GM21529 (cell line): Measurements from ENCODE around the gene RAB24.

Experiments
- ATAC-seq: cut with Tn5 transposase; IDR thresholded peaks from one replicate; pipeline ENCODE4 v1.9.1; 2021; ENCODE audit not compliant: unreplicated experiment

The RAB24 gene

DNA sequence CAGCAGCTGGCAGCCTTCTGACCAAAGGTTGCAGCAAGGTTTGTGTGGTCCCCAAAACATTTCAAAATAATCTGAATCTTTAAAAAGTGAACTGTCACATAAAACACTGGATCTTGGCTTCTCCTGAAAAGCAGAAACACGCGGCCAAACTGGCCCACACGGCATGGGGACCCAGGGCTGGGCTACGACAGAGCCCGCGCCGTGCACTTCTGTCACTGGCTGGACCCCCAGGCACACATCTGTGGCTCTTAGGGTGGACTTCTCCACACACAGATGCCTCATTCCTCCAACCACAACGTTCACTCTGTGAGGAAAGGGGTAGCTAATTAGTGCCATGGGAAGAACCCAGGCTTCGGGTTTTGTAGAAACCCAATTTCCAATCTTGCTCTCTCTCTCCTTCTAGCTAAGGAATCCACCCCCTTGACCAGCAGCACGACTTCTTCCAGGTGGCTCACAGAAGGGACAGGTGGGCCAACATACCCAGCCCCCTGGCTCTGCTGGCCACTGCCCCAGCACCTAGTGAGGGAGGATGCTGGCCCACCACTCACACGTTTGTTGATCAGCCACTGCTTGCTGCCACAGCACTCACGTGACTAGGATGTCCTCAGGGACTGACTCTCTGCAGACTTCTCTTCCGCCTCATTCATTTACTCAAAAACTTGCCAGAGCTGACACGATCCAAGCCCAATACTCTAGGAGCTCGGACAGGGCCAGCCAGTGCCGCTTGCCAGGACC is 30.1 kb upstream of the RAB24 start:
- no peak for ATAC-seq

DNA sequence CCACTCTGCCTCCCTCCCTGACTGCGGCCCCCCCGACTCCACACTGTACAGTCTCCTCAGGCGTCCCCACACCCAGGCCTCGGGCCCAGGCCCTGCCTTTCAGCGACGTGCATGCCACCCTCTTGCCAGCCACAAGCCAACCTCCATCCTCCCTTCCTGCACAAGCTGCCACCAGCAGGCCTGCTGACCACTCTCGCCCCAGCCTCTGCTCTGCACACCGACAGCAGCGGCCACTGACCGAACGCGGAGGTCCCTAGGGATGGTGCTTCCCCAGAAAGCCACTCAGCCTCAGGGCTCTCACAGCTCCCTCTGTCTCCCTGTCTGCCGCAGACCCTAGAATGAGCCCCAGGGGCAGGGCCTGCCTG is 29.4 kb upstream of the RAB24 start:
- no peak for ATAC-seq

DNA sequence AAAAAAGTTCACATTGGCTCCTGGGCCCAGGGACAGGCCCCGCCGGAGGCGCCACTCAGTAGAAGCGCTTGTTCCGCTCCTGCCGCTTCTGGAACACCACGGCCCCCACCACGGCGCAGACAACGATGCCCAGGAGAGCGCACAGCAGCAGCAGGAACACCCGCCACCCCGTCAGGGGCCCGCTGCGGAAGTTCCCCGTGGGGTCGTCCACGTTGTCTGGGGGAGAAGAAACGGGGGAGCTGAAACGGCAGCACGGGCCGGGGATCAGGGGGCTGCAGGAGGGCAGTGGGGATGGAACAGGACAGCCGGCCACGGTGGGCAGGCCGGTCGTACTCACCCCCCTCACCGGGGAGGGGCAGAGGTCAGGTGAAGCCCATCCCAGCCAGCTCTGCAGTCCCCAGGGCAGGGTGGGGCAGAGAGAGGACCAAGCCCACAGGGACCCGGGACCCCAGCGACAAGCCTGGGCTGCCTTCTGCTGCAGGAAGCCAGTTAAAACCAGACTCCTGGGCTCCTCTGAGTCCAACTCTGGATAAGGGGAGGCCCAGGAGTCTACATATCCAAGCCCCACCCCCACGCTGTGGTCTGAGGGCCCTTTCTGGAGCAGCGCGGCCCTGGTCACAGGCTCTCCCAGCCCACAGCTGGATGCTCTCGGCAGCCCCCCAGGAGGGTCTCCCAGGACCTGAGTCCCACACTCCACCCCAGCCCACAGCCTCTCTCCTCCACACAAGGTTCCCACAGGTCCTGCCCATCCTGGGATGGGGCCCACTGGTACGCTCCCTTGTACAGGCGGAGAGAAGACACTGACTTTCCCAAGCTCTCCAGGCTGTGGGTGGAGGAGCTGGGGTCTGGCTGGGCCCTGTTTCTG is 28.7 kb upstream of the RAB24 start:
- no peak for ATAC-seq

- no peak for ATAC-seq
These were observed 27.7 kb upstream of the RAB24 start for GRCh38 chr5:177330991-177331842.

DNA sequence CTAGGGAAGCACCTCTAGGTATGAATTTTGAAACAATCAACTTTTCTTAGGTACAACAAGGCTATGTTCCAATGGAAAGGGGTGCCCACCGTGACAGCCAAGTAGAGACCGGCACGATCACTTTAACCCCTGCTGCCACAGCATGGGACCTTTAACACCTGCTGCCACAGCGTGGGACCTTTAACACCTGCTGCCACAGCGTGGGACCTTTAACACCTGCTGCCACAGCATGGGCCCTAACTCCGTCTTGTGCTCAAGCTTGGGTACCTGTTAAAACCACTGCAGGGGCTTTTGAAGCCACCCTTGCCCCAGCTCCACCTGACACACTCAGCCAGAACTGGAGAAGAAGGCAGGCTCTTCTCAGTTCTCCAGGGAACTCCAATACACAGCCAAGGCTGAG is 26.4 kb upstream of the RAB24 start:
- no peak for ATAC-seq

- ATAC-seq: no peak
These were observed 25.2 kb upstream of the RAB24 start for GRCh38 chr5:177328545-177329231.

- ATAC-seq: no peak
These were observed 24.3 kb upstream of the RAB24 start for GRCh38 chr5:177327539-177328522.

DNA sequence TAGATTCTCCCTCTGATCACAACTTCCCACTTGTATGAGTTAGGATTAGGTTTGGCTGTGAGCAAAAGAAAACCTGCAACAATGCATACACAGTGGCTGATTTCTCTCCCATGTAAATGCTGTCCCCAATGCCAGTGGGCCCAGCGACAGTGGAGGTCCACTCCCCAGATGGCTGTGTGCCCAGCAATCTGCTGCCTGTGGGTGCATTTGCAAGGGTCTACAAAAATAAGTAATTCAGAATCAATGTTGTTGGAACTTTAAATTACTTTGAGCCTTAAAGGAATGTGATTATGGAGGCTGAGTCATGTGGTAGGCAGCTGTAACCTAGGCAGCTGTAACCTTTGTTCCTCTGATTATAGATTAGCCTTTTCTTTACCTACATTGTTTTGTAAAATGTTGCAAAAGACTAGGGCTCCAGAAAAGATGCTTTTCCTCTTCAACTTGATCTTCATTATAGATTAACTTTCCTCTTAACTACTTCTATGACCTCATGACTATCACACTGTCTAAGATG is 22.4 kb upstream of the RAB24 start:
- ATAC-seq: no peak

DNA sequence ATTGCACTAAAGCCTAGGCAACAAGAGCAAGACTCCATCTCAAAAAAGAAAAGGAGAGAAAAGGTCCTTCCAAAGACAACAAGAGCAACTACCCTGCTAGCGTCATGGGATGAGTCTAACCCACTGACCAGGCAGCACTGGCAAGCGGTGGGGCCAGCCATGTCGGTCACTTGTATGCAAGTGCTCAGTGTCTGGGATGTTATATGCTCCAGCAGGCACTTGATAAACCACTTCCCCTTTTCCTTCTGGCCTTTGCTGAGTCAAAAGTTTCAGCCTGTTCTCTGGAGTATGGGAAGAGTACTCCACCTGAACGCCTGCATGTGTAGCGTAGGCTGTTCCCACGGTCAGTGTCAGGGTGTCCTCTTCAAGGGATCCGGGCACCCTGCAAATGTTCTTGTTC is 17.4 kb upstream of the RAB24 start:
- no peak for ATAC-seq

DNA sequence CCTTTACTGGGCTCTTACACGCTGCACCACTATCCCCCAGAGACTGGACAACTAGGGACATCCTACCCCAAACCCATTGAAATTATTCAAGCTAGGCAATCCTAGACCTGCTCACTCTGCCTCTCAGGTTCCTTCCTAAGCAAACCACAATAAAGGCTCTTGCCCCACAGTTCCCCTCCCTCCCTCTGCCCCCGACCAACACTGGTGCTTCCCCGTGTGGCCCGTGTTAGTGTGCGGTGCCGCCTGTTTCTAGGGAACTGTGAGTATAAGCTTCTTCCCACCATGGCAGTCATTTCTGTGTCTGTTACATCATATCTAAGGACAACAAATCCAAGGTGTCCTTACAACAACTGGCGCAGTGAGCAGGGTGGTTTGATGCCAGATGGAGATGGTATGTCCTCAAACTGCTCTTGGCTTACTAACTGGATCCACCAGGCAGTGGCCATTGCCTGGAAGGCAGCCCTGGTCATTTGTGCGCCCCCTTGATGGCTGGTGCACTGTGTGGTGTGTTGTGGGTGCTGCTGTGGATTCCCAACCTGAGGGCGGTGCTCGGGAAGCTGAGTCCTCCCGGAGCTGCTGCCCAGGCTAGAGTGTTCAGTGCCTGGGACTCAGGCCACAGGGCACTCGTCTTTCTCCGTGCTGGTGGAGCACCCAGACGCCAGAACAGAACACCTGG is 16.5 kb upstream of the RAB24 start:
- ATAC-seq: no peak

- no peak for ATAC-seq
These were observed 14.4 kb upstream of the RAB24 start for GRCh38 chr5:177317959-177318377.

- ATAC-seq: no peak
These were observed 12.5 kb upstream of the RAB24 start for GRCh38 chr5:177316005-177316404.

DNA sequence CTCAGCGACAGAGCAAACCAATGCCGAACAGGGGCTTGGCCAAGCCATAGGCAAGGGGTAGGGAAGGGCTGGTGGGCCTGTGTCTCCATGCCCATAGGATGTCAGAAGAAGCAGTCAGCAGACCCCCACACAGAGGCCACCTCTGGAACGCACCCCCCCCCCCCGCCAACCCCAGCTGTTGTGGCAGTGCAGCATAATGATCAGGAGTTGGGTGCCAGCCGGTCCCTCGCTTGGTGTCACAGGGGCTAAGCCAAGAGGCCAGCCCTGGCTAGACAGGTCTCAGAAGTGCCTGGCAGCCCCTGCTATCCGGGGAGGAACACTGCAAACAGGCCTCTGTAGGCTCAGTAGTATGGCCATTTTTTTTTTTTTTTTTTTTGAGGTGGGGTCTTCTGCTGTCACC is 11.9 kb upstream of the RAB24 start:
- ATAC-seq: no peak

GRCh38 chr5:177314376-177315342 is 11.1 kb upstream of the RAB24 start:
- no peak for ATAC-seq

DNA sequence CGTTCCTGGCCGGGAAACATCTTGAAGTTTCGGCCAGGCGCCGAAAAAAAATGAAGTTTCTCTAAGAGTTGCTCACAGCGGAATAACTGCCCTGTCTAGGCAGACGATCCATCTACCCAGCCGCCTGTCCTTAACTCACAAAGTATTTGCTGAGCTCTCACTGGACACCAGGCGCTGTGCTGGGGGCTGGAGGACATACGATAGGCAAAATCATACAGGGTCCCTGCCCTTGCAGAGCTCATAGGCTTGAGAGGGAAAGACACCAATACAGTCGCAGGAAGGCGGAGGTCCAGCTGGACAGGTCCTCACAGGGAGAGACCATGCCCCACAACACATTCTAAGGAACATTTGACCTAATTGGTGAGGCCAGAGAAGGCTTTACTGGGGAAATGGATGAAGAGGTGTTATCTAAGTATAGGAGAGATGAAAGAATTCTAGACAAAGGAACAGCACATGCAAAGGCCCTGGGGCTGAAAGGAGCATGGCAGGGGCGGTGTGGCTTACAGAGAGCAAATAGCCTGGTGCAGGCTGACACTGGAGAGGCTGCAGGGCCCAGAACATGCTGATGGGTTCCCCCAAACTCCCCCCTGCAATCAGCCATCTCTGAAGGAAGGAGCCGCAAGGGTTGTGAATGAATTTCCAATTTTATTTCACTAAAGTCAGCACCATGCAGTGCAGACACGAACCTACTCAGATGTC is 10.2 kb upstream of the RAB24 start:
- ATAC-seq: no peak

GRCh38 chr5:177312649-177313181 is 9.2 kb upstream of the RAB24 start:
- ATAC-seq: peak; percentile 28
